ENCODE results near the gene CCNA2. TPM values are rescaled to one million over a fixed set of nuclear protein-coding genes. Genes with fewer than 3 reads are reported as not detected.

CCNA2 gene
- total and polyA plus RNA-seq, 9 of the 15 experiments (the other 6 are each of a cell fraction or from before 2014, with no cell fraction given), result 37.1 to 197 (median 154) TPM

DNA sequence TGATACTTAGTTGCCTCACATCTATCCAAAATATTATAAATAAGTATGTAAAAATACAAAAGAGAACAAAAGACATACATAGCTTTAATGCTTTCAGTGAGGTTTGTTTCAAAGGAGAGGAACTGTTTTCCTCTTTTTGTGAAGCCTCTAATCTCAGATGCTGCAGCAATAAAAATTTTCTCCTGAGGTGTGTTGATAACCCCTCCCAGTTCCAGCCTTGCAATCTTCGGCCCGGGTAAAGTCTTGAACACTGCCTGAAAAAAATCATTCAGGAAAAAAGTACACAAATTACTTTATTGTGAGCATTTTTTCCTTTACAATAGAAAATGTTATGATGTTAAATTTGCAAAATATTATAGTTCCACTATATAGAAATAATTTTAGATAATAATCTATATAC lies 37.7 kb upstream of the CCNA2 start (continued):
- TF ChIP-seq, protein P1, sequence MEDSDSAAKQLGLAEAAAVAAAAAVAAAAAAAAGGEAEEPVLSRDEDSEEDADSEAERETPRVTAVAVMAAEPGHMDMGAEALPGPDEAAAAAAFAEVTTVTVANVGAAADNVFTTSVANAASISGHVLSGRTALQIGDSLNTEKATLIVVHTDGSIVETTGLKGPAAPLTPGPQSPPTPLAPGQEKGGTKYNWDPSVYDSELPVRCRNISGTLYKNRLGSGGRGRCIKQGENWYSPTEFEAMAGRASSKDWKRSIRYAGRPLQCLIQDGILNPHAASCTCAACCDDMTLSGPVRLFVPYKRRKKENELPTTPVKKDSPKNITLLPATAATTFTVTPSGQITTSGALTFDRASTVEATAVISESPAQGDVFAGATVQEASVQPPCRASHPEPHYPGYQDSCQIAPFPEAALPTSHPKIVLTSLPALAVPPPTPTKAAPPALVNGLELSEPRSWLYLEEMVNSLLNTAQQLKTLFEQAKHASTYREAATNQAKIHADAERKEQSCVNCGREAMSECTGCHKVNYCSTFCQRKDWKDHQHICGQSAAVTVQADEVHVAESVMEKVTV (CRISPR knock-in tag; IDR thresholded peaks at IDR 0.05), result no peak
- TF ChIP-seq RAD21 (CRISPR knock-in tag; conservative IDR thresholded peaks at IDR 0.05 in 1 of 2, IDR thresholded peaks at IDR 0.05 in 1 of 2) (no peak), ZNF124 (CRISPR knock-in tag; IDR thresholded peaks at IDR 0.05) (no peak), CAMTA2 (CRISPR knock-in tag; conservative IDR thresholded peaks at IDR 0.05) (no peak), PCBP1 (IDR thresholded peaks at IDR 0.05; ENCODE audit: low read depth, low read length, poor library complexity, severe bottlenecking) (no peak), TAF15 (IDR thresholded peaks at IDR 0.05; ENCODE audit: low read depth, low read length) (no peak), KLF1 (tag; IDR thresholded peaks at IDR 0.05) (no peak), BCOR (IDR thresholded peaks at IDR 0.05) (no peak)
- TF ChIP-seq, protein P2, sequence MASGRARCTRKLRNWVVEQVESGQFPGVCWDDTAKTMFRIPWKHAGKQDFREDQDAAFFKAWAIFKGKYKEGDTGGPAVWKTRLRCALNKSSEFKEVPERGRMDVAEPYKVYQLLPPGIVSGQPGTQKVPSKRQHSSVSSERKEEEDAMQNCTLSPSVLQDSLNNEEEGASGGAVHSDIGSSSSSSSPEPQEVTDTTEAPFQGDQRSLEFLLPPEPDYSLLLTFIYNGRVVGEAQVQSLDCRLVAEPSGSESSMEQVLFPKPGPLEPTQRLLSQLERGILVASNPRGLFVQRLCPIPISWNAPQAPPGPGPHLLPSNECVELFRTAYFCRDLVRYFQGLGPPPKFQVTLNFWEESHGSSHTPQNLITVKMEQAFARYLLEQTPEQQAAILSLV (tag; IDR thresholded peaks at IDR 0.05), result no peak

DNA sequence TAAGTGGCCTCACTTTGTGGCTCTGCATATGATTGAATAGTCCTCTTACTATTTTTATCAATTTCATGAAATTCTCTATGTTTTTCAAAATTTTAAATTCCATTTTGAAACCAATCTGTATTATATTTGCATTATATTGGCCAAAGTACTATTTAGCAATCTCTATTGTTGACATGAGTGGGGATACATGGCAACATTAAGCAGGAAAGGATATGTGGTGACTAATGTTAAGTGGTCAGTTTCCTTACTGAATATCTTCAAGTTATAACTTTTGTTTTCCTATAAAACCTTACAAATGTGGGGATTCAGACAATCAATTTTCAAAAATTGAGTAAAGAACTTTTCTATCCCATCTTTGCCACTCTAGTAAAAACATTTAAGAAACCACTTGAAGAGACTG lies 36.4 kb upstream of the CCNA2 start:
- no peak for DNase-seq (ENCODE audit: extremely low read depth in 1 of 4, low spot score in 3 of 4)
- no peak for ATAC-seq
- Histone ChIP-seq H3K9me1 (ENCODE audit: control insufficient read depth, insufficient read depth, low read length) (no peaks in the 10 kb centered on the region), H3K36me3 (ENCODE audit: control insufficient read depth, insufficient read depth, low read length) (peaks cover 29% of the 10 kb centered on the region; the same call in 1 of the 3 replicates), H3K27me3 (ENCODE audit: control insufficient read depth in 2 of 2, insufficient read depth in 2 of 2, low read length in 2 of 2) (no peaks in the 10 kb centered on the region), H3K79me2 (ENCODE audit: control insufficient read depth, insufficient read depth, low read length) (no peaks in the 10 kb centered on the region), H2AFZ (ENCODE audit: low read depth, low read length) (no peak overlapping the region), H3K9me3 (replicated peaks; ENCODE audit: control insufficient read depth, insufficient read depth, low read depth, low read length) (no peaks in the 10 kb centered on the region), H3K4me2 (ENCODE audit: insufficient read depth, low read length) (no peak overlapping the region), H3K9ac (ENCODE audit: insufficient read depth in 1 of 2, low read depth in 2 of 2, low read length in 2 of 2) (no peak overlapping the region), H3K4me3 (no peak overlapping the region), H4K20me1 (replicated peaks; ENCODE audit: control insufficient read depth, insufficient read depth, low read length) (no peaks in the 10 kb centered on the region), H3K4me1 (replicated peaks in 1 of 2; ENCODE audit: control insufficient read depth in 2 of 2, insufficient read depth in 2 of 2, low read length in 2 of 2) (no peaks in the 10 kb centered on the region), H3K27ac (ENCODE audit: extremely low read depth, low read depth, low read length) (no peak overlapping the region)
- FAIRE-seq, result no peak
- intact Hi-C loops (cut with micrococcal nuclease), result no loop called here
- POLR2A ChIA-PET, result interaction anchor here (0.7 kb wide), 1 partner anchor 66 kb away, joined by 3 read pairs; no protein-coding TSS in a partner anchor
- BruUV-seq (replicated peaks), result no TSS peak
- CTCF ChIA-PET (ENCODE audit: low intra/inter-chr PET ratio), result no interaction called here
- in situ Hi-C loops (cut with MboI), result loop anchor here (25.0 kb wide), 1 partner anchor 1052 kb away; the partner anchor contains the start of gene NUDT6
- TF ChIP-seq, protein P3, sequence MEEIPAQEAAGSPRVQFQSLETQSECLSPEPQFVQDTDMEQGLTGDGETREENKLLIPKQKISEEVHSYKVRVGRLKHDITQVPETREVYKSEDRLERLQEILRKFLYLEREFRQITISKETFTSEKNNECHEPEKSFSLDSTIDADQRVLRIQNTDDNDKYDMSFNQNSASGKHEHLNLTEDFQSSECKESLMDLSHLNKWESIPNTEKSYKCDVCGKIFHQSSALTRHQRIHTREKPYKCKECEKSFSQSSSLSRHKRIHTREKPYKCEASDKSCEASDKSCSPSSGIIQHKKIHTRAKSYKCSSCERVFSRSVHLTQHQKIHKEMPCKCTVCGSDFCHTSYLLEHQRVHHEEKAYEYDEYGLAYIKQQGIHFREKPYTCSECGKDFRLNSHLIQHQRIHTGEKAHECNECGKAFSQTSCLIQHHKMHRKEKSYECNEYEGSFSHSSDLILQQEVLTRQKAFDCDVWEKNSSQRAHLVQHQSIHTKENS (CRISPR knock-in tag; IDR thresholded peaks at IDR 0.05), result no peak
- TF ChIP-seq NUFIP1 (IDR thresholded peaks at IDR 0.05; ENCODE audit: partially characterized antibody), result no peak
- no peak for TF ChIP-seq SAP30 (IDR thresholded peaks at IDR 0.05; ENCODE audit: borderline replicate concordance, insufficient read depth, low read depth, low read length, poor library complexity, severe bottlenecking)
- TF ChIP-seq ZFP30 (CRISPR knock-in tag; IDR thresholded peaks at IDR 0.05; ENCODE audit: borderline replicate concordance), result no peak
- TF ChIP-seq FOSL1 (tag; conservative IDR thresholded peaks at IDR 0.05), result no peak
- TF ChIP-seq FOXJ2 (tag; IDR thresholded peaks at IDR 0.05), result no peak
- no peak for TF ChIP-seq MAFK (IDR thresholded peaks at IDR 0.05; ENCODE audit: low read length)
- no peak for TF ChIP-seq SRSF1 (IDR thresholded peaks at IDR 0.05; ENCODE audit: low read depth, low read length)
- TF ChIP-seq IRF2 (CRISPR knock-in tag; IDR thresholded peaks at IDR 0.05), result no peak
- TF ChIP-seq ZNF384 (IDR thresholded peaks at IDR 0.05; ENCODE audit: low read depth, low read length), result no peak
- TF ChIP-seq ZNF212 (CRISPR knock-in tag; IDR thresholded peaks at IDR 0.05), result no peak
- TF ChIP-seq ZNF3 (CRISPR knock-in tag; IDR thresholded peaks at IDR 0.05), result no peak

Data from K562 (cell line).